ENCODE results near the gene IFNGR2.
A peak's percentile ranks its signal among the peaks of the same experiment; 100 is the strongest.
"Not testable (repeated sequence)": the region's sequence is repeated elsewhere in the genome, so short reads cannot be mapped to it uniquely, and the experiment has no call there.

The IFNGR2 gene

DNA sequence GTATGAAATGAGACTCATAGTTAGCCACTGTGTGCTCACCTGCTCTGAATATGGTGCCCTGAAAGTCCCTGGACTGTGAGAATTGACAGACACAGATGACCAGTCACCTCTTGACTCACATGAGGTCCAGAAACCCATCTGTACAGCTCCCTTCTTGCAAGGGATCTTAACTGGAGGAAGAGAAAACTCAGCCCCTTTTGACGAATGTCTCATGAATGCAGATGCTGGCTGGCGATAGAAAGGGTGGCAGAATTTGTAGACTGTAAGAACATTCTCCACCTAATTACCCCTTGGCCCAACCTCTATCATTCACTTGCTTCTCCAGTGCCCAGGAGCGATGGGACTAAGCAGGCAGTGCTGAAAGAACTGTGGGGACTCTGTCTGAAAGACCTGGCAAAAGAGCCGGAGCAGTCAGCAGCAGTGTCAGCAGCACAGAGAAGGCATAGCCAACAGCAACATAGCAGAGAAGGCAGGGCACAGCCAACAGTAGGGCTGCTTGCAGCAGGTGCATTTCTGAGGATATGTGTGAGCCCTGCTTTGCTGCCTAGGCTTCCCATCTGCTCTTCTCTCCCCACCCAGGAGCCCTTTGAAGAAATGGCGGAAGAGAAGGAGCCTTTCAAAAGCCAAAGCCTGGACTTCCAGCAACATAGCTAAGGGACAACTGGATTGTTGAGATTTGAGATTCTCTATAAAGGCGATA is 25.8 kb upstream of the IFNGR2 start:
- no peak for DNase-seq (ENCODE audit: low read depth)

DNA sequence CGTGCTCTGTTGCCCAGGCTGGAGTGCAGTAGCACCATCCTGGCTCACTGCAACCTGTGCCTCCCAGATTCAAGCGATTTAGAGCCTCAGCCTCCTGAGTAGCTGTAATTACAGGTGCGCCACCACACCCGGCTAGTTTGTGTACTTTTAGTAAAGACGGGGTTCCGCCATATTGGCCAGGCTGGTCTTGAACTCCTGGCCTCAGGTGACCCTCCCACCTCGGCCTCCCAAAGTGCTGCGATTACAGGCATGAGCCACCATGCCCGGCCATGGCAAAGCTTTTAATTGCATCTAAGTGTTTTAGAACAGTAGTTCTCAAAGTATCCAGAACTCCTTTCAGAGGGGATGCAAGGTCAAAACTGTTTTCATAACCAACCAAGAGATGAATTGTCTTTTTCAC is 25.1 kb upstream of the IFNGR2 start:
- no peak for DNase-seq (ENCODE audit: low read depth)

DNA sequence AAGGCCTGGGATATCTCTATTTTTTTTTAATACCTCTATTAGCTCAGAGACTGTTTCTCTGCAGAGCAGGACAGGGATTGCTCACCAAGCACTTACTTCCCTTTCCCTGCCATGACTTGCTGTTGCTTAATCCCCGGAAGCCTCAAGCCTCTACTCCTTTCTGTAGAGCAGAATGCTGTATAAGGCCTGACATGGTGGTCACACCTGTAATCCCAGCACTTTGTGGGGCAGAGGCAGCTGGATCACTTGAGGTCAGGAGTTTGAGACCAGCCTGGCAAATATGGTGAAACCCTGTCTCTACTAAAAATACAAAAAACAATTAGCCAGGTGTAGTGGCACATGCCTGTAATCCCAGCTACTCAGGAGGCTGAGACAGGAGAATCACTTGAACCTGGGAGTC is 23.3 kb upstream of the IFNGR2 start:
- DNase-seq (ENCODE audit: low read depth) = not testable (repeated sequence)

DNA sequence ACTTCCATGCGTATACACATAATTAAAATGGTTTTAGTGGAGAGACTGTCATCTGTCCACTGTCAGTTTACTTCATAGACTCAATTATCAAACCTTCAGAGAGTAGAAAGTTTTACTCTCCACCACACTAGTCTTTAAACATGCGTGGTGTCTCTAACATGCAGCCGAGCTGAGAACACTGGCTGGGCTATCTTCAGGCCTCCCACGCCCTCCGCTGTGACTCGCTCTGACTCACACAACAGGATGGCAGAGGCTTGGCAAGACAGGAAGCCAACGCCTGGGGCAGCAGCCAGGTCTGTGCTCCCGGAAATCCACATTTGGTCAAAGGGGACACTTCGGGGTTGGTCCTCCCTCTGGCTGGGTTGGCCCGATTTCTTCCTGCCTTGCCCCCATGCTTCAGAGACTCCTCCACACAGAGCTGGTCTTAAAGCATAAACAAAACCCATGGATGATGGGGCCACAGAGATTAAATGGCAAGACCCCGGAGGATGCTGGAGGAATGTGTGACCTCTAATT is 22.7 kb upstream of the IFNGR2 start:
- DNase-seq (ENCODE audit: low read depth) = peak; percentile 89

DNA sequence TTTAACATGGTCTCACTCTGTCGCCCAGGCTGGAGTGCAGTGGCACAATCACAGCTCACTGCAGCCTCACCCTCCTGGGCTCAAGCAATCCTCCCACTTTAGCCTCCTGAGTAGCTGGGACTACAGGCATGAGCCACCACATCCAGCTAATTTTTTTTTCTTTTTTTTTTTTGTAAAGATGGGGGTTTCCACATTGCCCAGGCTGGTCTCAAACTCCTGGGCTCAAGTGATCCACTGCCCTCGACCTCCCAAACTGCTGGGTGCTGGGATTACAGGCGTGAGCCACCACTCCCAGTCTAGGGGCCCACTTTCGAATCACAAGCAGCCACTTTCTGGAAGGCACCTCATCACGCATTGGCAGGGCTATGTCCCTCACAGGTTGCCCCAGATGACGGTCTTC is 21.8 kb upstream of the IFNGR2 start:
- not testable (repeated sequence) for DNase-seq (ENCODE audit: low read depth)

DNA sequence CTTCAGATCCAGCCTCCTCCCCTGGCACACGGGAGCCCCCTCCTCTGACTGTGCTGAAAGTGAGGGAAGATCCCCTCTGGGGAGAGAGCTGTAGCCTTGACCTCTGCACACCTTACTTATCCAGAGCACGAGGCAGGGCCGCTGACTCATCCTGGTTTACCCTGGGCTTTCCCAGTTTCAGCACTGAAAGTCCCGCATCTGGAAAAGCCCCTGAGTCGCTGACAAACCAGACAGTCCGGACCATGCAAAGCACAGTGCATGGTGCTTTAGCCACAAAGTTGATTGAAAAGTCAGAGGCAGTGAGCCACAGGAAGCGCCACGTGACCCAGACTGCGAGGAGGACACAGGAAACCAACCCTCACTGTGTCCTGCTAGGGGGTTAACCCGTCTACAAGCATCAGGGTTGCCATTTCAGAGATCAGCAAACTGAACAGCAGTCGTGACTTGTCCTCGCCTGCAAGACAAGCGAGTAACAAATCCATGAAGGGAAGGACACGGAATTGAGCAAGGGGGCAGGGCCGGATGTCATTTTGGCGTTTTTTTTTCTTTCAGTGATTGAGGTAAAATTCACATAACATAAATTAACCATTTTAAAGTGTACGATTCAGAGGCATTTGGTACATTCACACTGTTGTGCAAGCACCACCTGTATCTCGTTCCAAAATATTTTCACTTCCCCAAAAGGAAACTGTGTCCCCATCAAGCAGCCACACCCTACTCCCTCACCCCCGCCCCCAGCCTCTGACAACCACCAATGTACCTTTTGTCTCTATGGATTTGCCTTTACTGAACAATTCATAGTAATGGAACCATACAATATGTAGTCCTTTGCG is 19.9 kb upstream of the IFNGR2 start:
- peak; percentile 59 for DNase-seq (ENCODE audit: low read depth)

DNA sequence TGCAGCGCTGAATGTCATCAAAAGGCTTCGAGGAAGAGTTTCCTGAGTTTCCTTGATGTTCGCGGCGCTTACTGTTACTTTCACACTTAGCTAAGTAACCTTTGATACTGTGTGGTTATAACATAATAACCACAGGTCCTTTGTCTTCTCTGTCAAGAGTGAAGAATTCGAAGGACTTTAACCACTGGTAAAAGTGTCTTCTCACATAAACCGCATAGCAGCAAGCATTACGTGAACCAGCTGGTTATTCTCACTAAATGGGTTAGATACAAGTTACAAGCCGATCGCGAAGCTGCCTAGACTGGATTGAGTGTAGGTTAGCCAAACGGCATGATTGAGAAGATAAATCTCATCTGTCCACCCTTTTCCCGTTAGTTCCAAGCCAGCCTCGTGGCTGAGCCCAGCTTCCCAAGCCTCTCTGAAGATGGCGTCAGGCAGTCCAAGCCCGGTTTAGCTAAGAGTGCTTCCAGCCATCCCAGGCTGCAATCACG is 18.3 kb upstream of the IFNGR2 start:
- DNase-seq (ENCODE audit: low read depth) = no peak

DNA sequence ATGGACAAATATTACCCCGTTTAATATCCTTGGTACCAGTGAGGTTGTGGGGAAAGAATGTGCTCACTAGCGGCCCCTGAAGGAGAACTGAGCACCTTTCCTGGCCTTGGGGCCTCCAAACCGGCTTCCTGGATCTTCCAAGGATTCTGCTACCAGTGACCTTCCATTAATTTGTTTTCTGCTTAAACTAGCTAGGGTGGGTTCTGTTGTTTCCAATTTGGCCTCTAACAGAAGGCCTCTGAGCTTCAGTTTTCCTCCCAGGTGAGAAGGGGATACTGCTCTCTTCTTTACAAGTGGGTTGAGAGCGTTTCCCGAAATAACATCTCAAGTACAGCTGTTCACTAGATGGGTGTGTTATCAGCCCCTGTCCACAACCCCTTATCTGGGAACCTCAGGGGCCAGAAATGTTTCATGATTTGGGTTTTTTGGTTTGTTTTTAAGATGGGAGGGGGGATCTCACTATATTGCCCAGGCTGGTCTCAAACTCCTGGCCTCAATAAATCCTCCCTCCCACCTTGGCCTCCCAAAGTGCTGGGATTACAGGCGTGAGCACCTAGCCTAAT is 16.9 kb upstream of the IFNGR2 start:
- no peak for DNase-seq (ENCODE audit: low read depth)

DNA sequence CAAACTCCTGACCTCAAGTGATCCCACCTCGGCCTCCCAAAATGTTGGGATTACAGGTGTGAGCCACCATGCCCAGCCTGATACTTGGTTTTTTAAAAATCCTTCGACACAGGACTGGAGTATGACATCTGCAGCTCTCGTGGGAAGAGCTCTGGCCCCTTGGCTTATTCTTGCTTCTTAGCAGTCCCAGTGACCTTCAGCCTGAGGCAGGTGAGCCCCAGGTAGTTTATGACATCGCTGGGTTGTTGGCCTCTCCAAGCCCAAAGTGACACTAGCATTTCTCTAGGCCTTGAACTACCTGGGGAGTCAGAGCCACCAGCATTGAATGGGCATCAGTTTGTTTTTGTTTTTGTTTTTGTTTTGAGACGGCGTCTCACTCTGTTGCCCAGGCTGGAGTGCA is 15.9 kb upstream of the IFNGR2 start:
- no peak for DNase-seq (ENCODE audit: low read depth)

DNA sequence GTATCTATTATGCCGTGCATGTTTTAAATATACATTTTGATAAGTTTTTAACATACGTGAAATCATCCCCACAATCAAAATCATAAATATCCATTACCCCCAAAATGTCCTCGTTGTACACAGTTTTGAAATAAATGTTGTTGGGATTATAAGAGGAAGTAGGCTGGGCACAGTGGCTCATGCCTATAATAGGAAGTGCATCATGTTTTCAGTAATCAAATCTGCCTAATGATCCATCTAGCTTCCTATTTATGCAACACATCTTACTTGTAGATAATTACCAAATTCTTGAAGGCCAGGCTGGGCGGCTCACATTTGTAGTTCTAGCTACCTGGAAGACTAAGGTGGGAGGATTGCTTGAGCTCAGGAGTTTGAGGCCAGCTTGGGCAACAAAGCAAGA is 15.0 kb upstream of the IFNGR2 start:
- no peak for DNase-seq (ENCODE audit: low read depth)

DNA sequence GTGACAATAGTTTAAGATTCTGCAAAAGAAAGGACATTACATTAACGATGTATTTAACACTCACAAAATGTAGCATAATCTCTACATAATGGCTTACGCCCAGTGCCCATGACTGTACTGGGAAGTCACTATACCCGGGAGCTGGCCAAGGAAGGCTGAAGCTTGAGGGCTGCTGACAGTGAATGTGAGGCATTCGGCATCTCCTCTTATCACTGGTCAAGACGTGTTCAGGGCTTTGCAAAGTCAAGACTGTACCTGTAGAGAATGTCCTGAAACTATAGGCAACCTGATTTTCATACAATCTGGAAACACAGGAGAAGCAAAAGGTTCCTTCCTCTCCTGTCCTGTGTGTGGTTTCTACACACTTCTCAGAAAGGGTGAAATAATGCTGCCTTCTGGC is 12.7 kb upstream of the IFNGR2 start:
- no peak for DNase-seq (ENCODE audit: low read depth)

DNA sequence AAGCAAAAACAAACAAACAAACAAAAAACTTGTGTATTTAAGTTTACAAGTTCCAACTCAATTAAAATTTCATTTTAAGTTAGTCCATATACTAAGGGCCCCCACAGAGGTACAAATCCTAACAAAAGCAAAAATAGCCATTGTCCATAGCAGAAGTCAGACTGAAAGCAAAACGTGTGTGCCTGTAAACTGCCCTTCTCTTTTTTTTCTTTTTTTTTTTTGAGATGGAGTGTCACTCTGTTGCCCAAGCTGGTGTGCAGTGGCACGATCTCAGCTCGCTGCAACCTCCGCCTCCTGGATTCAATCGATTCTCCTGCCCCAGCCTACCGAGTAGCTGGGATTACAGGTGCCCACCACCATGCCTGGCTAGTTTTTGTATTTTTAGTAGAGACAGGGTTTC is 11.6 kb upstream of the IFNGR2 start:
- no peak for DNase-seq (ENCODE audit: low read depth)

DNA sequence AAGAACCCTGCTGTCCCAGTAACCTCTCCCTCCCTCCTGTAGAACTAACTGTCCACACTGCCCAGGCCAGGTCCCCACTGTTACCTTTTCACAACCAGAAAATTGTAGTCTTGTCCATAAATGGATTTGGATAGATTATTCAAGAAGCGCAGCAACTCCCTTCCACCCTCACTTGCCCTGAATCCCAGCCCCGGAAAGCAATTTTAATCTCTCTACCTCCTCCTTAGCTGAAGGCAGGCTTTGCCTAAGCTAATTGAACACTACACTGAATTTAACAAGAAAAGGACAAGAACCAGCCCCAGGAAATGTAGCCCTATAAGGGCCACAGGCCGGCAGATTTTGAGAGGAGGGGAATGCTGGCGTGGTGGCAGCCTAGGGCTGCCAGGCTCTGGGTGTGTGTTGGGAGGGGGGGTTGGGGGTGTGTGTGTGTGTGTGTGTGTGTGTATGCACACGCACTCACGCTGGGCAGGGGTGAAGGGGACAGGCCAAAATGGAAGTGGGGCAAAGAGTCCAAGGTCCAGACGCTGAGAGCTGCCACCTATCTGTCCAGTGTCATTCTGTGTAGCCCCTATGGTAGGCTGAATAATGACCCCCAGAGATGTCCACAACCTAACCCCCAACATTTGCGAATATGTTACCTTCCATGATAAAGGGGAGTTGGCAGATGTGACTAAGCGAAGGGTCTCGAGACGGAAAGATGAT is 10.8 kb upstream of the IFNGR2 start:
- no peak for DNase-seq (ENCODE audit: low read depth)

DNA sequence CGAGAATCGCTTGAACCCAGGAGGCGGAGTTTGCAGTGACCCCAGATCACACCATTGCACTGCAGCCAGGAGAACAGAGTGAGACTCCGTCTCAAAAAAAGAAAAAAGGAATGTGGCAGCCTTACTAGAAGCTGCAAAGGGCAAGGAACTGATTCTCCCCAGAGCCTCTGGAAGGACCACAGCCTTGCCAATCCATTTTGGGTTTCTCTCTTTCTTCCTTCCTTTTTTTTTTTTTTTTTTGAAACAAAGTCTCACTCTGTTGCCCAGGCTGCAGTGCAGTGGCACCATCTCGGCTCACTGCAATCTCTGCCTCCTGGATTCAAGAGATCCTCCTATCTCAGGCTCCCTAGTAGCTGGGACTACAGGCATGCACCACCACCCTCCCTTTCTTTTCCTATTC is 9.9 kb upstream of the IFNGR2 start:
- DNase-seq (ENCODE audit: low read depth) = no peak

DNA sequence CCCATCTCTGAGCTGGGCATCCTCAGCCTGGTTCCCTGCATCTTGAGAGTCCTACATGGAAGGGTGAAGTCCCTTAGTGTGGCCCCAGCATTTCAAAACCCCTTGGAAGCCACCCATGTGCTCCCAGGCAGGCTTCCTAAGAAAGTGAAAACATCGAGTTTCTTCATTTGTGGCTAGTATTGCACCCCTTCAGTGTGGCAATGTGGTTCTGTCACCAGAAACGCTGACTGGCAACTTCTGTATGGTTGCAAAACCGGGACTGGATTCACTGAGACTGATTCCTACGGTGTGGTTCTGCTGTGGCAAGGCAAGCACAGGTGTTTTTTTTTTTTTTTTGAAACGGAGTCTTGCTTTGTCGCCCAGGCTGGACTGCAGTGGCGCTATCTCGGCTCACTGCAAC is 9.0 kb upstream of the IFNGR2 start:
- DNase-seq (ENCODE audit: low read depth) = no peak

DNA sequence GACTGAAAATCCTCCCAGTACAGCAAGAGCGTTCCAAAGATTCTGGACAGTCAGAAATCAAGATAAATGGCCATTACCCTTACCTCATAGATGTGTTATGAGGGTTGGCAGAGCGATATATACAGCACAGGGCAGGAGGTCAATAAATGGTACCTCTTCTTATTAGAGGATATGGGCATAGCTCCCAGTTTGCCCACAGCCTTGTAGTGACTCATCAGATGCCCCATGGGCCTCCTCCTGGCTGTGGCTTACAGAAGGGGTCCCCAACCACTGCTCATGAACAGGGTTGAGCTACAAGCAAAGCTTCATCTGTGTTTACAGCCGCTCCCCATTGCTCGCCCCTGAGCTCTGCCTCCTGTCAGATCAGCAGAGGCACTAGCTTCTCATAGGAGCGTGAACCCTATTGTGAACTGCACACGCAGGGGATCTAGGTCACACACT is 7.3 kb upstream of the IFNGR2 start:
- no peak for DNase-seq (ENCODE audit: low read depth)

DNA sequence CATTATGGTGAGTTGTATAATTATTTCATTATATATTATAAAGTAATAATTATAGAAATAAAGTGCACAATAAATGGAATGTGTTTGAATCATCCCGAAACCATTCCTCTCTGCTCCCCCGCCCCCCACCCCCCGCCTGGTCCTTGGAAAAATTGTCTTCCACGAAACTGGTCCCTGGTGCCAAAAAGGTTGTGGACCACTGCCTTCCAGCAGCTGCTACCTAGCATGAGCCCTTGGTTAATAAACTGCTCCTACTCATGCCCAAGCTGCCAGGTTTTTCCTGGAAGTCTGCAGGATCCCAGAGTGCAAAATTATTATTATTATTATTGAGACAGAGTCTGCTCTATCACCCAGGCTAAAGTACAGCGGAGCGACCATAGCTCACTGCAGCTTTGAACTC is 6.8 kb upstream of the IFNGR2 start:
- no peak for DNase-seq (ENCODE audit: low read depth)

DNA sequence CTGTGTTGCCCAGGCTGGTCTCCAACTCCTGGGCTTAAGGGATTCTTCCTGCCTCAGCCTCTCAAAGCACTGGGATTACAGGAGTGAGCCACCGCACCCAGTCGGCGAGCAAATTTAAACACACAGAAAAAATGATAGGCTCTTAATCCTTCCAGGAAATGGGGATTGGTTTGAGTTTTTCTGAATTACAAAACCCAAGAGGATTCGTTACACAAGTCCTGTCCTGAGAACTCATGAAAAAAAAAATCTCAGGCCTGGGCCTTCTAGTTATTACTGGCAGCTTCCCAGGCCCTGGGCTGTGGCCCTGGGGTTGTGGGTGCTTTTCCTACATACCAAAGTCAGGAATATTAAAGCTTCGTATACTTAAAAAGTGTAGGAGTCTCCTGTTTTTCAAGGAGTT is 6.3 kb upstream of the IFNGR2 start:
- no peak for DNase-seq (ENCODE audit: low read depth)

DNA sequence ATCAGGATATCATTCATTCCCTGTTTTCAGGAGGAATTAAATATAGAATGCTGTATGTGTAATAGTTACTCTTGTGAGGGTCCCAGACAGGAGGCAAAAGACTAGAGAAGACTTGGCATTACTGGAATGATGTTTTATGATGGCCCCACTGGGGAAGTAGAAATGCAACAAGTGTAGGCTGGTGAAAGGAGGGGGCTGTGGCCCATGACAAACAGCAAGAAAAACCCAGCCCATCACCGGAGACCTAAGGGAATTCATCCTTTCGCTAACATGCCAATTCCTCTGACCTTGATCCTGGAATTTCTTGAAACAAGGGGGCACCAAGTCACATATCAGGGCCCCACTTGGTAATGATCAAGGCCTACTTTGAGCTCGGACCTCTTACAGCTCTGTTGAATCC is 5.5 kb upstream of the IFNGR2 start:
- no peak for DNase-seq (ENCODE audit: low read depth)

DNA sequence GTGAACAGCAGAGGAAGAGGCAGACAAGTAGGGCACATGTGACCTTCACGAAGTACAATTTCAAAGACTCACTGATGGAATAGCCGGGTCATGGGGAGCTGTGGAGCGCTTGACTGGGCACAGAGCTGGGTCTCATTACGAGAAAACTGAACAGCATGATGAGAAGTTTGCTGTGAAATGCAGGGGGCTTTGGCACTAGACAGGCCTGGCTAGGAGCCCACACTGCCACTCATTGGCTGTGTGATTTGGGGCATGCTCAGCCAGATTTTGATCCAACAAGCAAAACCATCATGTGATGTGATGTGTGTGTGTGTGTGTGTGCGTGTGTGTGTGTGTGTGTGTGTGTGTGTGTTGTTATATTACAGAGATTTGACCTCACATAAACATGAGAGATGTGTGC is 4.9 kb upstream of the IFNGR2 start:
- no peak for DNase-seq (ENCODE audit: low read depth)

DNA sequence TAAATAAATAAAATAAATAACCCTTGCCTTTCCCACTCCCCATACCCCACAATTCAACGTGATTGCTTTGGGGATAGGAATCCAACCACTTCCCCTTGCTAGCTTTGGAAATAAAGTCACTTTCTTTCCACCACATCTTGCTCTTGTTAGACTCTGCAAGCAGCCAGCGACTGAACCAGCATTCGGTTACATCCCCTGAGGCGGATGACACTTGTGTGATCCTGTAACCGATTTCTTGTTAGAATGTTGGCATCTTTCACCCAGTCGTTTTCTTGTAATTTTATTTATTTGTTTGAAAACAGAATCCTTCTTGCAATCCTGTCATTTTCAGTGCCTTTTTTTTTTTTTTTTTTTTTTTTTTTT is 1.6 kb upstream of the IFNGR2 start:
- DNase-seq (ENCODE audit: low read depth) = no peak
